Fibroblast of lung (primary cell): ENCODE data around the gene SLC38A6. TPM values are rescaled to one million over a fixed set of nuclear protein-coding genes. Genes with fewer than 3 reads are reported as not detected.

ENCODE experiments used
- DNase-seq, 2 donors: peaks; one replicate each; pipeline versions ENCODE4 v3.0.0 to v3.0.0-alpha.2; 2010; ENCODE audit warnings: low read depth in 2 of 2
- H2AFZ ChIP-seq: 2 replicates; pipeline ENCODE4 v1.5.1; 2012; ENCODE audit warnings: low read length, control low read depth, inconsistent platforms
- H3K27ac ChIP-seq: 2 replicates; pipeline ENCODE4 v1.5.1; 2011; ENCODE audit warnings: low read length, control low read depth; ENCODE audit not compliant: insufficient read depth
- H3K27me3 ChIP-seq: 2 replicates; pipeline ENCODE4 v1.5.1; 2011; ENCODE audit warnings: mild to moderate bottlenecking, low read length; ENCODE audit not compliant: control insufficient read depth, insufficient read depth
- H3K36me3 ChIP-seq: 2 replicates; pipeline ENCODE4 v1.5.1; 2011; ENCODE audit warnings: low read length; ENCODE audit not compliant: control insufficient read depth, insufficient read depth
- H3K4me1 ChIP-seq: 2 replicates; pipeline ENCODE4 v1.5.1; 2011; ENCODE audit warnings: low read length; ENCODE audit not compliant: control insufficient read depth, insufficient read depth; ENCODE audit errors: extremely low read depth
- H3K4me2 ChIP-seq: 2 replicates; pipeline ENCODE4 v1.5.1; 2011; ENCODE audit warnings: low read length, control low read depth; ENCODE audit not compliant: insufficient read depth; ENCODE audit errors: extremely low read depth
- H3K4me3 ChIP-seq, 4 experiments: fragments of 200-600 bp in 1 of 4; sonication (generic) in 1 of 4; replicated peaks in 1 of 4; 2 replicates each; pipeline ENCODE4 v1.5.1; 2011 to 2016; ENCODE audit warnings: low read length in 4 of 4, low read depth in 3 of 4, mild to moderate bottlenecking in 3 of 4, control low read depth in 2 of 4, inconsistent platforms in 1 of 4, mixed read lengths in 1 of 4; ENCODE audit not compliant: insufficient read depth in 1 of 4; ENCODE audit errors: control extremely low read depth in 1 of 4
- H3K79me2 ChIP-seq: 2 replicates; pipeline ENCODE4 v1.5.1; 2012; ENCODE audit warnings: mild to moderate bottlenecking, low read length, inconsistent platforms; ENCODE audit not compliant: control insufficient read depth, insufficient read depth
- H3K9ac ChIP-seq: 2 replicates; pipeline ENCODE4 v1.5.1; 2011; ENCODE audit warnings: mild to moderate bottlenecking, low read length, control low read depth; ENCODE audit not compliant: insufficient read depth
- H3K9me3 ChIP-seq: 2 replicates; pipeline ENCODE4 v1.5.1; 2012; ENCODE audit warnings: low read depth, low read length; ENCODE audit not compliant: control insufficient read depth, insufficient read depth
- H4K20me1 ChIP-seq: 2 replicates; pipeline ENCODE4 v1.5.1; 2011; ENCODE audit warnings: low read length; ENCODE audit not compliant: control insufficient read depth, insufficient read depth; ENCODE audit errors: extremely low read depth
- EZH2 ChIP-seq: IDR thresholded peaks from 2 replicates; pipeline ENCODE4 v1.5.1; 2012; ENCODE audit warnings: low read length, control low read depth, mild to moderate bottlenecking; ENCODE audit errors: missing control alignments
- polyA plus RNA-seq, 2 donors: library from polyadenylated mRNA; depleted of rRNA in 1 of 2; stranded (reverse) in 1 of 2; unstranded in 1 of 2; fragments of >200 nt; gene quantifications; 2 replicates each; pipeline ENCODE4 v1.2.1, GENCODE V29; 2011 to 2012; ENCODE audit warnings: missing spikeins in 1 of 2
- total RNA-seq: library from RNA; depleted of rRNA; stranded (reverse); fragments of >200 nt; gene quantifications from 2 replicates; pipeline ENCODE4 v1.2.1, GENCODE V29; 2014
- TF ChIP-seq, protein P1 (sequence below), 2 donors: IDR thresholded peaks in 1 of 2; conservative IDR thresholded peaks in 1 of 2; 1 replicate in 1 of 2; 2 replicates in 1 of 2; pipeline ENCODE4 v1.5.1; 2011 to 2012; ENCODE audit warnings: low read length in 2 of 2, control low read depth in 1 of 2, inconsistent platforms in 1 of 2, low read depth in 1 of 2, mild to moderate bottlenecking in 1 of 2

Gene SLC38A6
- total and polyA plus RNA-seq, 2 donors (not counting 1 experiment from before 2014, with no cell fraction given): 39.8 to 93.3 TPM

DNA sequence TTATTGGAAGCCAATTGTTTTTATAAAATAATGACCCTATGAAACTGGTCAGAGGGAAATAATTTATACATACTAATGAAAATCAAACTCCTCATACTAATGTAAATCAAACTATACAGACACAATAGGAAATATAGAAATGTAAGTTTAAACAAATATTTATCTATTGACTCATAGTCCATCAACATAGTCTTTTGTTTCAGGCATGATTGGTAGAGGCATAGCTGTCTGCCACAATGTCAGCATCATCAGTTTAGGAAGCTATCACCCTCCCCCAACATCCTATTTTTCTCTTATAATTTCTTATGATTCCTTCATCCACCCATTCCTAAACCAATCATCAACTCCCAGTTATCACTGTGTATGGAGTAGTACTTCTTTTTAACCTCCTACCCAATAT, 117.7 kb downstream of the SLC38A6 start:
- Histone ChIP-seq H4K20me1 (no peaks in the 10 kb centered on the region), H3K4me3 (no peak overlapping the region), H3K9me3 (no peaks in the 10 kb centered on the region), H3K79me2 (no peaks in the 10 kb centered on the region), H3K27me3 (no peaks in the 10 kb centered on the region), H3K27ac (no peak overlapping the region), H3K9ac (no peak overlapping the region), H2AFZ (no peak overlapping the region), H3K4me1 (peaks cover 20% of the 10 kb centered on the region), H3K4me2 (no peak overlapping the region), H3K36me3 (no peaks in the 10 kb centered on the region)
- DNase-seq: no peak
- no peak for TF ChIP-seq EZH2
- TF ChIP-seq, protein P1, sequence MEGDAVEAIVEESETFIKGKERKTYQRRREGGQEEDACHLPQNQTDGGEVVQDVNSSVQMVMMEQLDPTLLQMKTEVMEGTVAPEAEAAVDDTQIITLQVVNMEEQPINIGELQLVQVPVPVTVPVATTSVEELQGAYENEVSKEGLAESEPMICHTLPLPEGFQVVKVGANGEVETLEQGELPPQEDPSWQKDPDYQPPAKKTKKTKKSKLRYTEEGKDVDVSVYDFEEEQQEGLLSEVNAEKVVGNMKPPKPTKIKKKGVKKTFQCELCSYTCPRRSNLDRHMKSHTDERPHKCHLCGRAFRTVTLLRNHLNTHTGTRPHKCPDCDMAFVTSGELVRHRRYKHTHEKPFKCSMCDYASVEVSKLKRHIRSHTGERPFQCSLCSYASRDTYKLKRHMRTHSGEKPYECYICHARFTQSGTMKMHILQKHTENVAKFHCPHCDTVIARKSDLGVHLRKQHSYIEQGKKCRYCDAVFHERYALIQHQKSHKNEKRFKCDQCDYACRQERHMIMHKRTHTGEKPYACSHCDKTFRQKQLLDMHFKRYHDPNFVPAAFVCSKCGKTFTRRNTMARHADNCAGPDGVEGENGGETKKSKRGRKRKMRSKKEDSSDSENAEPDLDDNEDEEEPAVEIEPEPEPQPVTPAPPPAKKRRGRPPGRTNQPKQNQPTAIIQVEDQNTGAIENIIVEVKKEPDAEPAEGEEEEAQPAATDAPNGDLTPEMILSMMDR (conservative IDR thresholded peaks at IDR 0.05 in 1 of 2, IDR thresholded peaks at IDR 0.05 in 1 of 2; ENCODE audit: low read depth in 1 of 2, low read length in 2 of 2): no peak

DNA sequence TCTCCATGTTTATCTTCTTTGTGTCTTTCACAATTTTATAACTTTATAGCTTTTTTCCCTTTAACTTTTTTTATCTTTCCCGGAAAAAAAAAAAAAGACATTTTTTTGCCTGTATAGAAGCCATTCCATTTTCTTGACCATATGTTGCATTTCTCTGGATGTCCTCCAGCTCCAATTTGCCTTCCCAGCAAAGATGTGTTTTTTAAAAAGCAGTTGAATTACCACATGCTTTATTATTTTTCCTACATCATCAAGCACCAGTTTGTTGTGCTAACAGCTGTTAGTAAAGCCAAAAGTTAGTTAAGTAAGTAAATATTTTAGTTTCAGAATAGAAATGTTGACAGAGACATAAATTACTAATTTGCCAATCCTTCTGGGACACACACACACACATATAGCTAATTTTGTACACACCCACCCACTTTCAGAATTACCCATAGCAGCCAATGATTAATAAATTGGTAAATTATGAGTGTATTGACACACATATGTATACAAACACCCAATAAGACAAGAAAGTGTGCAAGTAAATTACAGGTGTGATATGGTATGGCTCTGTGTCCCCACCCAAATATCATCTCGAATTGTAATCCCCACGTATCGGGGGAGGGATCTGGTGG, 118.3 kb downstream of the SLC38A6 start:
- Histone ChIP-seq H3K9me3 (no peaks in the 10 kb centered on the region), H3K4me1 (peaks cover 26% of the 10 kb centered on the region), H4K20me1 (no peaks in the 10 kb centered on the region), H3K9ac (no peak overlapping the region), H3K79me2 (no peaks in the 10 kb centered on the region), H3K4me2 (no peak overlapping the region), H3K36me3 (no peaks in the 10 kb centered on the region), H3K4me3 (no peak overlapping the region), H3K27me3 (no peaks in the 10 kb centered on the region), H2AFZ (no peak overlapping the region), H3K27ac (no peak overlapping the region)
- peak in 1 of 2 donors; percentile 91 for DNase-seq
- TF ChIP-seq EZH2: no peak

DNA sequence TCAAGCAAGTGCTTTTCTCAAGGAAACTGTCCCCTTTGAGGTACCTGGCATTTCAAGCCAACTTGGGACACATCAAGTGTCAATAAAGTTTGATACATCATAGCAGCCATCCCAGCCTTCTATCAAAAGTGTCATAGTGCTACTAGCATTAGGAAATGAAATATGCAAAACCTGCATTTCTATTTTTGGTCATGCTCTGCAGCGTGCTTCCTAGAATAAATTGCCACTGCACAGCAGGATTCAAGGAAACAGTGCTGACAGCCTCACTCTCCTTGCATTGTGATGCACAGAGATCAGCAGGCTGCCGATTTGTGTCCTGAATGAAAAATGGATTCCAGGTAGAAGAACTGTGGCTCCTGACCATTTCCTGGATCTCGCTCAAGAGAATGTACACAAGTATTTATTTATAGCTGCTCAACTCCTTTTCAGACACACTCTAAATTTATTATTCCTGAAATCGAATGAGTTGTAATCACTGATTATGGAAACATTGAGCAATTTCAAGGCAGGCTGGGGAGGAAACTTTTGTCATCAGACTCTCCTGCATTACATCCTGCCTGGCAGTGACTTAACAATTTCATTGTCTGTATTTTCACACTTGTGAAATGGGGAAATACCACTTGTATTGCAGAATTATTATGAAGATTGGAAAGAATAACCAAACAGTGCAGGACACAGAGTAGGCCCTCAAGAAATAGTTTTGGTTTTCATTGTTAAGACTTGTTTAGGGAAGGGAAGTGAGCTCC, 120.9 kb downstream of the SLC38A6 start:
- Histone ChIP-seq H4K20me1 (no peaks in the 10 kb centered on the region), H3K4me3 (no peak overlapping the region), H3K27me3 (no peaks in the 10 kb centered on the region), H3K79me2 (no peaks in the 10 kb centered on the region), H2AFZ (no peak overlapping the region), H3K9ac (no peak overlapping the region), H3K4me1 (peaks cover 27% of the 10 kb centered on the region), H3K4me2 (no peak overlapping the region), H3K27ac (peak overlapping the region; percentile 90), H3K36me3 (no peaks in the 10 kb centered on the region), H3K9me3 (no peaks in the 10 kb centered on the region)
- DNase-seq: peak; percentile 66 to 76
- TF ChIP-seq, protein P1 (conservative IDR thresholded peaks at IDR 0.05 in 1 of 2, IDR thresholded peaks at IDR 0.05 in 1 of 2; ENCODE audit: low read depth in 1 of 2, low read length in 2 of 2): no peak
- TF ChIP-seq EZH2: no peak

Other genes starting within 250 kb of the SLC38A6 start
- 33.6 and 48.2 TPM in 2 replicates for gene MNAT1, start 246.5 kb upstream of the SLC38A6 start, total RNA-seq
- gene MNAT1, start 246.5 kb upstream of the SLC38A6 start, polyA plus RNA-seq: 52.5 and 58.5 TPM in 2 replicates
- 17.5 and 18.3 TPM in 2 replicates for gene TRMT5, start 166 bp upstream of the SLC38A6 start, total RNA-seq
- gene TRMT5, start 166 bp upstream of the SLC38A6 start, polyA plus RNA-seq: 8.0 and 9.3 TPM in 2 replicates